AML-193 (cell line): ENCODE data around the gene ICOSLG.
"Not testable (repeated sequence)": the region's sequence is repeated elsewhere in the genome, so short reads cannot be mapped to it uniquely, and the experiment has no call there.

Experiments
- DNase-seq, 2 experiments: peaks; one replicate each; lab custom pipeline; 2025; lab: John Stamatoyannopoulos, UW

Gene ICOSLG

GRCh38 chr21:44240842-44241241 is at the start of gene ICOSLG:
ICOSLG (minus strand) TSS chr21:44240943; CDS start chr21:44240817, 126 bp downstream.
- DNase-seq: not testable (repeated sequence)

GRCh38 chr21:44289381-44290010 is 48.8 kb upstream of the ICOSLG start:
- no peak for DNase-seq

GRCh38 chr21:44288251-44289110 is 47.7 kb upstream of the ICOSLG start:
- no peak for DNase-seq

- no peak for DNase-seq
These were observed 46.2 kb upstream of the ICOSLG start for GRCh38 chr21:44286716-44287632.

- DNase-seq: no peak
These were observed 45.5 kb upstream of the ICOSLG start for GRCh38 chr21:44286086-44286715.

GRCh38 chr21:44285138-44285992 is 44.6 kb upstream of the ICOSLG start, which contains the start of gene AIRE:
AIRE (plus strand) TSS chr21:44285876; CDS start chr21:44286007, 131 bp downstream.
- no peak for DNase-seq

- no peak for DNase-seq
These were observed 43.2 kb upstream of the ICOSLG start for GRCh38 chr21:44283948-44284347.

GRCh38 chr21:44283211-44283785 is 42.6 kb upstream of the ICOSLG start:
- not testable (repeated sequence) for DNase-seq

- DNase-seq: no peak
These were observed 41.6 kb upstream of the ICOSLG start for GRCh38 chr21:44282370-44282769.

- DNase-seq: no peak
These were observed 41.1 kb upstream of the ICOSLG start for GRCh38 chr21:44281801-44282200.

- no peak for DNase-seq
These were observed 38.9 kb upstream of the ICOSLG start for GRCh38 chr21:44279354-44280260.

GRCh38 chr21:44275041-44275440 is 34.3 kb upstream of the ICOSLG start:
- DNase-seq: no peak

- DNase-seq: no peak
These were observed 32.3 kb upstream of the ICOSLG start for GRCh38 chr21:44273046-44273445.

GRCh38 chr21:44272284-44272858 is 31.6 kb upstream of the ICOSLG start:
- no peak for DNase-seq

GRCh38 chr21:44271558-44272283 is 31.0 kb upstream of the ICOSLG start:
- DNase-seq: no peak

- DNase-seq: no peak
These were observed 28.3 kb upstream of the ICOSLG start for GRCh38 chr21:44269090-44269489.

- DNase-seq: peak; percentile 18 to 29
These were observed 27.0 kb upstream of the ICOSLG start for GRCh38 chr21:44267655-44268142.

- no peak for DNase-seq
These were observed 25.1 kb upstream of the ICOSLG start for GRCh38 chr21:44265734-44266270.
